ENCODE data around the gene SMAD3.

- TF ChIP-seq, protein P1, sequence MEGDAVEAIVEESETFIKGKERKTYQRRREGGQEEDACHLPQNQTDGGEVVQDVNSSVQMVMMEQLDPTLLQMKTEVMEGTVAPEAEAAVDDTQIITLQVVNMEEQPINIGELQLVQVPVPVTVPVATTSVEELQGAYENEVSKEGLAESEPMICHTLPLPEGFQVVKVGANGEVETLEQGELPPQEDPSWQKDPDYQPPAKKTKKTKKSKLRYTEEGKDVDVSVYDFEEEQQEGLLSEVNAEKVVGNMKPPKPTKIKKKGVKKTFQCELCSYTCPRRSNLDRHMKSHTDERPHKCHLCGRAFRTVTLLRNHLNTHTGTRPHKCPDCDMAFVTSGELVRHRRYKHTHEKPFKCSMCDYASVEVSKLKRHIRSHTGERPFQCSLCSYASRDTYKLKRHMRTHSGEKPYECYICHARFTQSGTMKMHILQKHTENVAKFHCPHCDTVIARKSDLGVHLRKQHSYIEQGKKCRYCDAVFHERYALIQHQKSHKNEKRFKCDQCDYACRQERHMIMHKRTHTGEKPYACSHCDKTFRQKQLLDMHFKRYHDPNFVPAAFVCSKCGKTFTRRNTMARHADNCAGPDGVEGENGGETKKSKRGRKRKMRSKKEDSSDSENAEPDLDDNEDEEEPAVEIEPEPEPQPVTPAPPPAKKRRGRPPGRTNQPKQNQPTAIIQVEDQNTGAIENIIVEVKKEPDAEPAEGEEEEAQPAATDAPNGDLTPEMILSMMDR (IDR thresholded peaks at IDR 0.05): no peak
- TF ChIP-seq EZH2phosphoT487 (IDR thresholded peaks at IDR 0.05) (no peak), EZH2 (IDR thresholded peaks at IDR 0.05) (no peak)
These were observed 3.5 kb downstream of the SMAD3 start for GRCh38 chr15:67068710-67069400.
